Esophagus (tissue), 2 donors: ENCODE data around the gene SMAP1. TPM values are rescaled to one million over a fixed set of nuclear protein-coding genes. Genes with fewer than 3 reads are reported as not detected.

Experiments
- H3K27ac ChIP-seq, 2 donors: one replicate each; pipeline ENCODE4 v1.5.1; 2013; ENCODE audit warnings: low read depth in 2 of 2, mild to moderate bottlenecking in 2 of 2, inconsistent platforms in 1 of 2, low read length in 1 of 2, moderate library complexity in 1 of 2
- H3K27me3 ChIP-seq, 2 donors: one replicate each; pipeline ENCODE4 v1.6.1; 2013; ENCODE audit warnings: low read length in 2 of 2, control low read depth in 1 of 2, mild to moderate bottlenecking in 1 of 2; ENCODE audit not compliant: insufficient read depth in 2 of 2, control insufficient read depth in 1 of 2
- H3K36me3 ChIP-seq, 2 donors: one replicate each; pipeline ENCODE4 v1.6.1; 2013; ENCODE audit warnings: low read length in 1 of 2; ENCODE audit not compliant: control insufficient read depth in 2 of 2, insufficient read depth in 2 of 2
- H3K4me1 ChIP-seq, 2 donors: one replicate each; pipeline ENCODE4 v1.6.1; 2013; ENCODE audit warnings: low read length in 1 of 2; ENCODE audit not compliant: control insufficient read depth in 2 of 2, insufficient read depth in 2 of 2
- H3K4me3 ChIP-seq, 2 donors: one replicate each; pipeline ENCODE4 v1.5.1; 2013; ENCODE audit warnings: low read length in 2 of 2, mild to moderate bottlenecking in 2 of 2, low read depth in 1 of 2, moderate library complexity in 1 of 2
- H3K9me3 ChIP-seq, 2 donors: one replicate each; pipeline ENCODE4 v1.6.1; 2013; ENCODE audit warnings: mild to moderate bottlenecking in 2 of 2, low read depth in 1 of 2, low read length in 1 of 2, moderate library complexity in 1 of 2; ENCODE audit not compliant: control insufficient read depth in 2 of 2, insufficient read depth in 1 of 2
- WGBS, 2 donors: extraction: QIAGEN DNeasy Blood & Tissue Kit; methylation state at CpG; one replicate each; pipeline ENCODE4 v1.1.7; 2013; 5-methylcytosine and 5-hydroxymethylcytosine counted together
- polyA plus RNA-seq, 2 donors: library from polyadenylated mRNA; stranded (reverse); fragments of 200-250 nt; gene quantifications; one replicate each; pipeline ENCODE4 v1.2.3, GENCODE V29; 2013
- donor health status: healthy with polysubstance abuse.
- donor health status: Bipolar disorder and iron deficiency.

SMAP1 gene
- polyA plus RNA-seq, 2 donors, result 19.2 to 24.8 TPM

- Histone ChIP-seq H3K27me3 (no peaks in the 10 kb centered on the region), H3K27ac (no peak overlapping the region), H3K36me3 (peaks cover 0 to 7% of the 10 kb centered on the region in 2 donors), H3K9me3 (no peaks in the 10 kb centered on the region), H3K4me3 (no peak overlapping the region), H3K4me1 (no peaks in the 10 kb centered on the region)
- 75 to 90% methylated on average over 1 of the region's 1 CpG for WGBS, 2 donors
These were observed 193.2 kb downstream of the SMAP1 start for GRCh38 chr6:70860920-70861319.

- WGBS, 2 donors, result 69 to 80% methylated on average over 3 of the region's 3 CpGs
- no peak overlapping the region for H3K4me3 ChIP-seq
- no peaks in the 10 kb centered on the region for H3K27me3 ChIP-seq
- no peaks in the 10 kb centered on the region for H3K9me3 ChIP-seq
- peaks cover 0 to 7% of the 10 kb centered on the region in 2 donors for H3K36me3 ChIP-seq
- H3K27ac ChIP-seq, result no peak overlapping the region
- no peaks in the 10 kb centered on the region for H3K4me1 ChIP-seq
These were observed 195.7 kb downstream of the SMAP1 start for GRCh38 chr6:70863343-70863742.

GRCh38 chr6:70864401-70864800 is 196.7 kb downstream of the SMAP1 start:
- WGBS, 2 donors, result 86% methylated on average over 3 of the region's 3 CpGs
- H3K4me3 ChIP-seq, result no peak overlapping the region

GRCh38 chr6:70872469-70872868 is 204.8 kb downstream of the SMAP1 start:
- WGBS, 2 donors, result 94% methylated on average over 2 of the region's 2 CpGs

More at GRCh38 chr6:70864401-70864800, 196.7 kb downstream of the SMAP1 start:
- no peaks in the 10 kb centered on the region for H3K4me1 ChIP-seq
- H3K36me3 ChIP-seq, result peaks cover 0 to 4% of the 10 kb centered on the region in 2 donors
- no peaks in the 10 kb centered on the region for H3K9me3 ChIP-seq
- no peak overlapping the region for H3K27ac ChIP-seq
- no peaks in the 10 kb centered on the region for H3K27me3 ChIP-seq

GRCh38 chr6:70874181-70874913 is 206.7 kb downstream of the SMAP1 start:
- WGBS, 2 donors, result 46 to 47% methylated on average over 3 of the region's 3 CpGs
- Histone ChIP-seq H3K9me3 (peaks cover 0 to 4% of the 10 kb centered on the region in 2 donors), H3K27me3 (no peaks in the 10 kb centered on the region), H3K36me3 (no peaks in the 10 kb centered on the region), H3K4me3 (no peak overlapping the region), H3K4me1 (no peaks in the 10 kb centered on the region), H3K27ac (no peak overlapping the region)

More at GRCh38 chr6:70872469-70872868, 204.8 kb downstream of the SMAP1 start:
- Histone ChIP-seq H3K4me3 (no peak overlapping the region), H3K4me1 (no peaks in the 10 kb centered on the region), H3K27me3 (no peaks in the 10 kb centered on the region), H3K9me3 (peaks cover 0 to under 1% of the 10 kb centered on the region in 2 donors), H3K27ac (no peak overlapping the region), H3K36me3 (no peaks in the 10 kb centered on the region)

GRCh38 chr6:70879496-70879895 is 211.8 kb downstream of the SMAP1 start:
- H3K27me3 ChIP-seq, result no peaks in the 10 kb centered on the region
- no peaks in the 10 kb centered on the region for H3K4me1 ChIP-seq
- H3K9me3 ChIP-seq, result peaks cover 0 to 4% of the 10 kb centered on the region in 2 donors
- 74 to 82% methylated on average over 5 of the region's 5 CpGs for WGBS, 2 donors
- no peaks in the 10 kb centered on the region for H3K36me3 ChIP-seq
- no peak overlapping the region for H3K27ac ChIP-seq
- no peak overlapping the region for H3K4me3 ChIP-seq

GRCh38 chr6:70884074-70884983 is 216.6 kb downstream of the SMAP1 start:
- H3K27me3 ChIP-seq, result no peaks in the 10 kb centered on the region
- no peak overlapping the region for H3K4me3 ChIP-seq
- H3K36me3 ChIP-seq, result no peaks in the 10 kb centered on the region
- no peak overlapping the region for H3K27ac ChIP-seq
- no peaks in the 10 kb centered on the region for H3K4me1 ChIP-seq
- WGBS, 2 donors, result 40 to 41% methylated on average over 17 of the region's 17 CpGs
- H3K9me3 ChIP-seq, result no peaks in the 10 kb centered on the region

GRCh38 chr6:70886071-70886470 is 218.4 kb downstream of the SMAP1 start:
- no peak overlapping the region for H3K27ac ChIP-seq
- no peaks in the 10 kb centered on the region for H3K4me1 ChIP-seq
- H3K4me3 ChIP-seq, result no peak overlapping the region
- 90 to 92% methylated on average over 2 of the region's 2 CpGs for WGBS, 2 donors
- H3K9me3 ChIP-seq, result no peaks in the 10 kb centered on the region
- no peaks in the 10 kb centered on the region for H3K36me3 ChIP-seq
- no peaks in the 10 kb centered on the region for H3K27me3 ChIP-seq

- Histone ChIP-seq H3K27me3 (no peaks in the 10 kb centered on the region), H3K36me3 (no peaks in the 10 kb centered on the region), H3K4me3 (no peak overlapping the region), H3K9me3 (no peaks in the 10 kb centered on the region), H3K27ac (no peak overlapping the region), H3K4me1 (no peaks in the 10 kb centered on the region)
- 89 to 91% methylated on average over 2 of the region's 2 CpGs for WGBS, 2 donors
These were observed 219.0 kb downstream of the SMAP1 start for GRCh38 chr6:70886661-70887060.
